ENCODE results near the gene SLC2A1.

SLC2A1 gene

DNA sequence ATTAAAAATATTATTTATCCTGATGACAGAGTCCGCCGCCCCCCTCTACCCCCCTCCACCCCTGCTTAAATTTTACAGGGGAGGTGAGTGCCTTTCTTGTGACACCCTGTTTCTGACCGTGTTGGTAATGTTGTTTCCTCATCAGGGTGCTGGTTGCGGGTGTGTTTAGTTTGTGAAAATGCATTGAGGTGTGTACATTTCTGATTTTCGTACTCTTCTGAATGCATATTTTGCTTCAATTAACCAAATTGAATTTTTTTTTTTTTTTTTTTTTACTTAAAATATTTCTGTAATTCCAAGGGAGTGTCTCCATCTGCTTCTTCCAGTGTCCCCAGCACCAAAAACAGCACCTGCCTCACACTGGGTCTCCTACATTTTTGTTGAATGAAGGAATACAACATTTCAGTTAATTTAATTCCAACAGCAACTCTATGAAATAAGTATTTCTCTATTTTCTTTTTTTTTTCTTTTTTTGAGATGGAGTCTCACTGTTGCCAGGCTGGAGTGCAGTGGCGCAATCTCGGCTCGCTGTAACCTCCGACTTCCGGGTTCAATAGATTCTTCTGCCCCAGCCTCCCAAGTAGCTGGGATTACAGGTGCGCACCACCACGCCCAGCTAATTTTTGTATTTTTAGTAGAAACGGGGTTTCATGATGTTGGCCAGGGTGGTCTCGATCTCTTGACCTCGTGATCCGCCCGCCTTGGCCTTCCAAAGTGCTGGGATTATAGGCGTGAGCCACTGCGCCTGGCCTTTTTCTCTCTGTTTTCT, 5.6 kb upstream of the SLC2A1 start:
- H3K4me3 ChIP-seq (ENCODE audit: low read length) = no peak overlapping the region
- H3K36me3 ChIP-seq (ENCODE audit: control insufficient read depth, insufficient read depth, low read length, severe bottlenecking) = no peaks in the 10 kb centered on the region
- no peaks in the 10 kb centered on the region for H3K9me3 ChIP-seq (ENCODE audit: control insufficient read depth, low read length)
- DNase-seq (ENCODE audit: low read depth) = no peak
- no peaks in the 10 kb centered on the region for H3K27me3 ChIP-seq (replicated peaks; ENCODE audit: control insufficient read depth, insufficient read depth, low read length)
- peaks cover 11% of the 10 kb centered on the region for H3K4me1 ChIP-seq (ENCODE audit: control insufficient read depth, insufficient read depth, low read length)
- no peak overlapping the region for H3K9ac ChIP-seq (ENCODE audit: low read length)

DNA sequence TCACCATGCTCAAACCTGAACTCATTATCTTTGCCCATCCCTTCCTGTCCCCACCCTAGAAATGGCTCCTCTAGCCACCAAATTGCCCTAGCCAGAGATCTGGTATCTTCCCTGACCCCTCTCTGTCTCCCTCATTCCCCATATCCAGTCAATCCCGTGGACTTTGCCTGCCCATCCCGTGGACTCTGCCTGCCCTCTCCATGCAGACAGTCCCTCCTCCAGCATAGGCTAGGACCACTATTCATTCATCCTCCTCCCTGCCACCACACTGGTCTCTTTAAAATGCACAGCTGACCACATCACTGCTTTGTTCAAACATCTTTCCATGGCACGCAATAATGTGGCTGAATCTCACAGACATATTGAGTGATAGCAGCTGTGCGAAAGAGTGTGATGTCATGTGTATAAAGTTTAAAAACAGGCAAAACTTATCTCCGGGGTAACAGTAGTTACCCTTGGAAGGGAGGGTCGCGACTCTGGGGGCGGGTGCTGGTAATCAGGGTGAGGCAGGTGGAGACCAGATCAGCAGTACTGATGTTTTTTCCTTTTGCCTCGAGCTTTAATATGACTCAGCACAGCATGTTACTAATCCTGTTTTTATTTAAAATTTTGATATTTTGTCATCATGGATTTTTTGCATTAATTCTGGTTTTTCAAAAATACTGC, 4.8 kb upstream of the SLC2A1 start:
- Histone ChIP-seq H3K27me3 (replicated peaks; ENCODE audit: control insufficient read depth, insufficient read depth, low read length) (no peaks in the 10 kb centered on the region), H3K9me3 (ENCODE audit: control insufficient read depth, low read length) (no peaks in the 10 kb centered on the region), H3K4me1 (ENCODE audit: control insufficient read depth, insufficient read depth, low read length) (peaks cover 13% of the 10 kb centered on the region), H3K4me3 (ENCODE audit: low read length) (no peak overlapping the region), H3K9ac (ENCODE audit: low read length) (no peak overlapping the region), H3K36me3 (ENCODE audit: control insufficient read depth, insufficient read depth, low read length, severe bottlenecking) (no peaks in the 10 kb centered on the region)
- peak; percentile 87 for DNase-seq (ENCODE audit: low read depth)

DNA sequence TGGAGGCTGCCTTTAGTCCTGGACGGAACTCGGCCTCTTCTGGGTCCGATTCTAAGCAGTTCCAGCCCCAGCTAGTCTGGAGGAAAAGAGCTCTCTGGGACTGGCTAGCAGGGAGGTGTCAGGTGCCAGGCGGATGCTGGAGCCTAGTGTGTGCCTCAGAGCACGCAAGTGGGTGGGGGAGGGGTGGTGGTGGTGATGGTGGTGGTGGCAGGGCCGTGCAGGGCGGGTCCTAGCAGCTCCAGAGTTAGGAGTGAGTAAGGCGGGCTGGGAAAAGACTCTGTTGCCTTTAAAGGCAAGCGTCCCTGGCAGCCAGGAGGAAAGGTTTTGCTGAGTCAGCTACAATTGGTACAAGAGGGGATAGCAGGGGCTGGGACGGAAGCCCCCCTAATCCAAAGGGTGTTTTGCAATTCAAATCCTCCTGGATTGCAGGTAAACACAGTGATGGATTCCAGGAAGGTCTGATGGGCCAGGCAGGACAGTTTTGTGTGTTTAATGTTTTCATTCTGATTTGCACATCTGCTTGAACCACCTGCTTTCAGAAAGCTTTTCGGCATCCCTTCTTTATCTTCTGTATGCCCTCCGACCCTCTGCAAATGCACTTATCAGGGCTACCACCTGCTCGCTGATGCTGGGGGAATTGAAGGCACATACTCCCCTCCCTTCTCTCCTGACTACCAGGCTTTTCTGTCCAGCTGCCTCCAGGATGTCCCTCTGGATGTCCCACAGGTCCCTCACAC, 4.1 kb upstream of the SLC2A1 start:
- H3K4me1 ChIP-seq (ENCODE audit: control insufficient read depth, insufficient read depth, low read length) = peaks cover 13% of the 10 kb centered on the region
- no peak for DNase-seq (ENCODE audit: low read depth)

GRCh38 chr1:42961312-42962091, 2.8 kb upstream of the SLC2A1 start:
- Histone ChIP-seq H3K4me3 (ENCODE audit: low read length) (no peak overlapping the region), H3K9ac (ENCODE audit: low read length) (no peak overlapping the region), H3K27me3 (replicated peaks; ENCODE audit: control insufficient read depth, insufficient read depth, low read length) (no peaks in the 10 kb centered on the region), H3K4me1 (ENCODE audit: control insufficient read depth, insufficient read depth, low read length) (peaks cover 11% of the 10 kb centered on the region), H3K36me3 (ENCODE audit: control insufficient read depth, insufficient read depth, low read length, severe bottlenecking) (no peaks in the 10 kb centered on the region), H3K9me3 (ENCODE audit: control insufficient read depth, low read length) (no peaks in the 10 kb centered on the region)
- DNase-seq (ENCODE audit: low read depth) = peak; percentile 53

More for the DNA sequence above, 4.1 kb upstream of the SLC2A1 start:
- Histone ChIP-seq H3K9ac (ENCODE audit: low read length) (no peak overlapping the region), H3K4me3 (ENCODE audit: low read length) (no peak overlapping the region), H3K9me3 (ENCODE audit: control insufficient read depth, low read length) (no peaks in the 10 kb centered on the region), H3K27me3 (replicated peaks; ENCODE audit: control insufficient read depth, insufficient read depth, low read length) (no peaks in the 10 kb centered on the region), H3K36me3 (ENCODE audit: control insufficient read depth, insufficient read depth, low read length, severe bottlenecking) (no peaks in the 10 kb centered on the region)

DNA sequence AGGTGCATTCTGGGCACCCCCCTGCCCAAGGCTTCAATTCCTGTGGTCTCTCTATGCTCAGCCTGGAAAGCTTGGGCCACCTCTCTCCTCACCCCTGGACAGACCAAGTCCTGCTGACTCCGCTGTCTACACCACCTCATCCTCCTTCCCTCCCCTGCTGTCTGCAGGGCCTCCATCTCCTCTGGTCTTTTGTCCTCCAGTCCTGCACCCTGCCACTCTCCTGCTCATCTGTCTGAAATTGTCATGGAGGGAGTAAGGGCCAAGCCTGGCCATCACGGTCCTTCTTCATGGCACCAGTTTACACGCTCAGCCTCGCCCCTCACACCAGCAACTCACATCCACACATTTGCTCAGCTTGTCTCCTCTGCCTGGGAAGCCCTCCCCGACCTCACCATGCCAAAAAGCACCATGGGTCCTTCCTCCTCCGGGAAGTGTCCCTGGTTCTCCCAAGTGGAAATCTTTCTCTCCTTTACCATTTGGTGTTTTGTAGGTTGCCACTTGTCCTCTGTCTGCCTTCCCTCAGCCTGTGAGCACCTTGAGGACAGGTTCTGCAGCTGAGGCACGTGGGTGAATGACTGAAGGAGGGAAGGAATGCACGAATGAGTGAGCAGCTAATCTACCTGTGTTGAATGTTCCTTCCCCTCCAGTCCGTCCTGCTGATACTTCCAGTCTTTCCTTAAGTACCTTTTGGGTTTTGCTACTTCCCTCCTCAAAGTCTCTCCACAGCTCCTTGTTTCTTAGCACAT, 2.1 kb upstream of the SLC2A1 start:
- peaks cover 11% of the 10 kb centered on the region for H3K4me1 ChIP-seq (ENCODE audit: control insufficient read depth, insufficient read depth, low read length)
- no peak for DNase-seq (ENCODE audit: low read depth)

GRCh38 chr1:42960122-42960390, 1.4 kb upstream of the SLC2A1 start:
- no peaks in the 10 kb centered on the region for H3K9me3 ChIP-seq (ENCODE audit: control insufficient read depth, low read length)
- DNase-seq (ENCODE audit: low read depth) = no peak
- no peaks in the 10 kb centered on the region for H3K27me3 ChIP-seq (replicated peaks; ENCODE audit: control insufficient read depth, insufficient read depth, low read length)
- H3K9ac ChIP-seq (ENCODE audit: low read length) = no peak overlapping the region
- H3K36me3 ChIP-seq (ENCODE audit: control insufficient read depth, insufficient read depth, low read length, severe bottlenecking) = no peaks in the 10 kb centered on the region
- H3K4me3 ChIP-seq (ENCODE audit: low read length) = no peak overlapping the region
- H3K4me1 ChIP-seq (ENCODE audit: control insufficient read depth, insufficient read depth, low read length) = peaks cover 11% of the 10 kb centered on the region

More for the DNA sequence above, 2.1 kb upstream of the SLC2A1 start:
- Histone ChIP-seq H3K9ac (ENCODE audit: low read length) (no peak overlapping the region), H3K36me3 (ENCODE audit: control insufficient read depth, insufficient read depth, low read length, severe bottlenecking) (no peaks in the 10 kb centered on the region), H3K9me3 (ENCODE audit: control insufficient read depth, low read length) (no peaks in the 10 kb centered on the region), H3K4me3 (ENCODE audit: low read length) (no peak overlapping the region), H3K27me3 (replicated peaks; ENCODE audit: control insufficient read depth, insufficient read depth, low read length) (no peaks in the 10 kb centered on the region)

GRCh38 chr1:42957880-42958487, 684 bp downstream of the SLC2A1 start:
- peaks cover 11% of the 10 kb centered on the region for H3K4me1 ChIP-seq (ENCODE audit: control insufficient read depth, insufficient read depth, low read length)
- DNase-seq (ENCODE audit: low read depth) = peak; percentile 90
- peak overlapping the region; percentile 91 for H3K4me3 ChIP-seq (ENCODE audit: low read length)
- H3K9me3 ChIP-seq (ENCODE audit: control insufficient read depth, low read length) = no peaks in the 10 kb centered on the region
- no peaks in the 10 kb centered on the region for H3K27me3 ChIP-seq (replicated peaks; ENCODE audit: control insufficient read depth, insufficient read depth, low read length)
- no peaks in the 10 kb centered on the region for H3K36me3 ChIP-seq (ENCODE audit: control insufficient read depth, insufficient read depth, low read length, severe bottlenecking)
- H3K9ac ChIP-seq (ENCODE audit: low read length) = peak overlapping the region; percentile 87

- no peaks in the 10 kb centered on the region for H3K9me3 ChIP-seq (ENCODE audit: control insufficient read depth, low read length)
- H3K27me3 ChIP-seq (replicated peaks; ENCODE audit: control insufficient read depth, insufficient read depth, low read length) = no peaks in the 10 kb centered on the region
- DNase-seq (ENCODE audit: low read depth) = peak; percentile 44
- peak overlapping the region; percentile 87 for H3K9ac ChIP-seq (ENCODE audit: low read length)
- peaks cover 11% of the 10 kb centered on the region for H3K4me1 ChIP-seq (ENCODE audit: control insufficient read depth, insufficient read depth, low read length)
- H3K36me3 ChIP-seq (ENCODE audit: control insufficient read depth, insufficient read depth, low read length, severe bottlenecking) = no peaks in the 10 kb centered on the region
- peak overlapping the region; percentile 91 for H3K4me3 ChIP-seq (ENCODE audit: low read length)
These were observed 1.3 kb downstream of the SLC2A1 start for GRCh38 chr1:42957229-42957879.

- no peak overlapping the region for H3K9ac ChIP-seq (ENCODE audit: low read length)
- DNase-seq (ENCODE audit: low read depth) = peak; percentile 28
- H3K4me3 ChIP-seq (ENCODE audit: low read length) = peak overlapping the region; percentile 91
- peaks cover 11% of the 10 kb centered on the region for H3K4me1 ChIP-seq (ENCODE audit: control insufficient read depth, insufficient read depth, low read length)
- no peaks in the 10 kb centered on the region for H3K27me3 ChIP-seq (replicated peaks; ENCODE audit: control insufficient read depth, insufficient read depth, low read length)
- H3K9me3 ChIP-seq (ENCODE audit: control insufficient read depth, low read length) = no peaks in the 10 kb centered on the region
- H3K36me3 ChIP-seq (ENCODE audit: control insufficient read depth, insufficient read depth, low read length, severe bottlenecking) = no peaks in the 10 kb centered on the region
These were observed 1.9 kb downstream of the SLC2A1 start for GRCh38 chr1:42956739-42957138.

Measured in adipocyte (in vitro differentiated cells).